PC-3 (cell line): ENCODE measurements around the gene GOLGA6L4. TPM values are rescaled to one million over a fixed set of nuclear protein-coding genes. Genes with fewer than 3 reads are reported as not detected.
"Not testable (repeated sequence)": the region's sequence is repeated elsewhere in the genome, so short reads cannot be mapped to it uniquely, and the experiment has no call there.

Source experiments
- ATAC-seq: fragments of 200-7000 bp; cut with Tn5 transposase; 2 replicates; pipeline ENCODE4 v1.9.1; 2020; ENCODE audit warnings: mild to moderate bottlenecking, moderate library complexity
- Bru-seq: library from RNA; stranded (reverse); fragments of 400-500 nt; gene quantifications from one replicate; lab custom pipeline; 2021; lab: Mats Ljungman, UMichigan
- BruChase-seq, 2 experiments: library from RNA; stranded (reverse); fragments of 400-500 nt; gene quantifications; one replicate each; lab custom pipeline; 2021; lab: Mats Ljungman, UMichigan
- BruUV-seq: library from RNA; stranded (reverse); fragments of 400-500 nt; replicated peaks from 2 replicates; lab custom pipeline; 2021; lab: Mats Ljungman, UMichigan
- CTCF ChIA-PET: fragments of 300-600 bp; sonication (Branson Sonifier 250); formaldehyde crosslinking; loops from one replicate; lab custom pipeline; 2022; ENCODE audit warnings: antibody characterized with exemption; lab: Charles Lee
- POLR2A ChIA-PET: fragments of 300-600 bp; sonication (Branson Sonifier 250); formaldehyde crosslinking; loops from one replicate; lab custom pipeline; 2022; ENCODE audit warnings: antibody characterized with exemption; ENCODE audit not compliant: unreplicated experiment; lab: Charles Lee
- DNase-seq: peaks from one replicate; pipeline ENCODE4 v3.0.0-alpha.2; 2015
- H2AFZ ChIP-seq: fragments of 300-600 bp; sonication (generic); 2 replicates; pipeline ENCODE4 v1.6.0; 2016; ENCODE audit warnings: antibody characterized with exemption, low read length
- H3F3A ChIP-seq: fragments of 300-600 bp; sonication (generic); one replicate; pipeline ENCODE4 v1.6.0; 2017; ENCODE audit warnings: antibody characterized with exemption, low read length, control low read depth, mild to moderate bottlenecking; ENCODE audit not compliant: unreplicated experiment
- H3K27ac ChIP-seq: fragments of 300-600 bp; sonication (generic); 2 replicates; pipeline ENCODE4 v1.5.1; 2016; ENCODE audit warnings: mild to moderate bottlenecking, low read length
- H3K27me3 ChIP-seq: fragments of 300-600 bp; sonication (generic); 2 replicates; pipeline ENCODE4 v1.6.1; 2016; ENCODE audit warnings: low read length, mixed read lengths
- H3K36me3 ChIP-seq: fragments of 300-600 bp; sonication (generic); 2 replicates; pipeline ENCODE4 v1.6.1; 2016; ENCODE audit warnings: low read depth, mixed run types, low read length, mixed read lengths
- H3K4me1 ChIP-seq: fragments of 300-600 bp; sonication (generic); 2 replicates; pipeline ENCODE4 v1.5.1; 2016; ENCODE audit warnings: low read length; ENCODE audit not compliant: insufficient read depth
- H3K4me2 ChIP-seq: fragments of 300-600 bp; sonication (generic); 2 replicates; pipeline ENCODE4 v1.6.0; 2016; ENCODE audit warnings: low read length
- H3K4me3 ChIP-seq: fragments of 300-600 bp; sonication (generic); 2 replicates; pipeline ENCODE4 v1.5.1; 2016; ENCODE audit warnings: mild to moderate bottlenecking, low read length, mixed read lengths
- H3K79me2 ChIP-seq: fragments of 300-600 bp; sonication (generic); 2 replicates; pipeline ENCODE4 v1.6.1; 2017; ENCODE audit warnings: low read length, mixed read lengths
- H3K9ac ChIP-seq: fragments of 300-600 bp; sonication (generic); 2 replicates; pipeline ENCODE4 v1.6.0; 2016; ENCODE audit warnings: mild to moderate bottlenecking, low read length
- H3K9me2 ChIP-seq: fragments of 300-600 bp; sonication (generic); replicated peaks from 2 replicates; pipeline ENCODE4 v1.6.1; 2016; ENCODE audit warnings: mixed run types, low read length, mixed read lengths
- H3K9me3 ChIP-seq: fragments of 300-600 bp; sonication (generic); 2 replicates; pipeline ENCODE4 v1.6.1; 2016; ENCODE audit warnings: low read length, mixed read lengths
- H4K20me1 ChIP-seq: fragments of 300-600 bp; sonication (generic); 2 replicates; pipeline ENCODE4 v1.6.1; 2016; ENCODE audit warnings: low read length, mixed read lengths
- intact Hi-C: fragments of 100-400 bp; cut with micrococcal nuclease; formaldehyde crosslinking; loops from 2 replicates; pipeline ENCODE4 v1.9.0; 2023
- long read RNA-seq: library from polyadenylated mRNA; unstranded; transcript quantifications from one replicate; pipeline ENCODE4 v2.0.0, GENCODE V29; 2021; ENCODE audit not compliant: unreplicated experiment
- total RNA-seq: library from RNA; depleted of rRNA; stranded (reverse); fragments of >200 nt; gene quantifications from 2 replicates; pipeline ENCODE4 v1.2.3, GENCODE V29; 2014; rRNA removed

GOLGA6L4 gene
- 0.73 and 1.2 TPM in 2 replicates for total RNA-seq
- percentile 17 among the genes with signal in this experiment for Bru-seq, nascent RNA
- BruChase-seq, experiment 1, labeled RNA remaining after a 6-hour chase: not detected
- BruChase-seq, experiment 2, labeled RNA remaining after a 2-hour chase: percentile 20 among the genes with signal in this experiment
- long read RNA-seq: 0 reads

- H3K27me3 ChIP-seq, H3K4me1 ChIP-seq, H3K36me3 ChIP-seq, H3K9ac ChIP-seq, CTCF ChIA-PET, H3K9me2 ChIP-seq, intact Hi-C loops, H3K4me2 ChIP-seq, H3K9me3 ChIP-seq, H2AFZ ChIP-seq, H4K20me1 ChIP-seq, H3F3A ChIP-seq, ATAC-seq, DNase-seq, H3K4me3 ChIP-seq, H3K79me2 ChIP-seq, POLR2A ChIA-PET, H3K27ac ChIP-seq, BruUV-seq: not testable (repeated sequence)
Measured at GRCh38 chr15:84235573-84235972, at the start of gene GOLGA6L4. TSS of gene GOLGA6L4 (plus strand) at chr15:84235773. CDS start at chr15:84235835, 62 bp downstream.

GRCh38 chr15:84192982-84193381 is 42.6 kb upstream of the GOLGA6L4 start:
- H3K4me1 ChIP-seq, H3K9me2 ChIP-seq, H3K27ac ChIP-seq, H3K9me3 ChIP-seq, H3K4me3 ChIP-seq, BruUV-seq, H3K27me3 ChIP-seq, H3F3A ChIP-seq, H3K79me2 ChIP-seq, H3K9ac ChIP-seq, intact Hi-C loops, H3K4me2 ChIP-seq, POLR2A ChIA-PET, DNase-seq, ATAC-seq, H4K20me1 ChIP-seq, CTCF ChIA-PET, H3K36me3 ChIP-seq, H2AFZ ChIP-seq: not testable (repeated sequence)

- H3K27ac ChIP-seq, H3K36me3 ChIP-seq, H3K9me3 ChIP-seq, CTCF ChIA-PET, H3K4me3 ChIP-seq, H3K9ac ChIP-seq, H3K79me2 ChIP-seq, intact Hi-C loops, H4K20me1 ChIP-seq, DNase-seq, H3K27me3 ChIP-seq, H3F3A ChIP-seq, H3K4me2 ChIP-seq, H2AFZ ChIP-seq, POLR2A ChIA-PET, BruUV-seq, H3K4me1 ChIP-seq, H3K9me2 ChIP-seq: not testable (repeated sequence)
- ATAC-seq: peak; percentile 92
Measured at GRCh38 chr15:84195603-84196002, 40.0 kb upstream of the GOLGA6L4 start.

- H3K27ac ChIP-seq, H3K9ac ChIP-seq, H2AFZ ChIP-seq, ATAC-seq, H3K79me2 ChIP-seq, H3K27me3 ChIP-seq, H3K36me3 ChIP-seq, H3K4me2 ChIP-seq, DNase-seq, intact Hi-C loops, H4K20me1 ChIP-seq, H3K4me3 ChIP-seq, POLR2A ChIA-PET, CTCF ChIA-PET, H3K4me1 ChIP-seq, H3F3A ChIP-seq, H3K9me3 ChIP-seq, BruUV-seq, H3K9me2 ChIP-seq: not testable (repeated sequence)
Measured at GRCh38 chr15:84196530-84197188, 38.9 kb upstream of the GOLGA6L4 start.

GRCh38 chr15:84199865-84200264 is 35.7 kb upstream of the GOLGA6L4 start:
- ATAC-seq, H2AFZ ChIP-seq, H3K79me2 ChIP-seq, H4K20me1 ChIP-seq, H3K27me3 ChIP-seq, POLR2A ChIA-PET, H3F3A ChIP-seq, intact Hi-C loops, H3K4me1 ChIP-seq, BruUV-seq, H3K4me2 ChIP-seq, DNase-seq, H3K9me2 ChIP-seq, CTCF ChIA-PET, H3K9ac ChIP-seq, H3K27ac ChIP-seq, H3K36me3 ChIP-seq, H3K9me3 ChIP-seq, H3K4me3 ChIP-seq: not testable (repeated sequence)

- H4K20me1 ChIP-seq, H3K36me3 ChIP-seq, BruUV-seq, H2AFZ ChIP-seq, ATAC-seq, H3K4me2 ChIP-seq, H3K79me2 ChIP-seq, CTCF ChIA-PET, DNase-seq, H3K9me3 ChIP-seq, H3K9me2 ChIP-seq, H3K27ac ChIP-seq, H3K27me3 ChIP-seq, H3F3A ChIP-seq, H3K4me1 ChIP-seq, H3K9ac ChIP-seq, POLR2A ChIA-PET, intact Hi-C loops, H3K4me3 ChIP-seq: not testable (repeated sequence)
Measured at GRCh38 chr15:84246441-84246840, 10.9 kb downstream of the GOLGA6L4 start.
